ENCODE results near the gene PDGFD.

Gene PDGFD

DNA sequence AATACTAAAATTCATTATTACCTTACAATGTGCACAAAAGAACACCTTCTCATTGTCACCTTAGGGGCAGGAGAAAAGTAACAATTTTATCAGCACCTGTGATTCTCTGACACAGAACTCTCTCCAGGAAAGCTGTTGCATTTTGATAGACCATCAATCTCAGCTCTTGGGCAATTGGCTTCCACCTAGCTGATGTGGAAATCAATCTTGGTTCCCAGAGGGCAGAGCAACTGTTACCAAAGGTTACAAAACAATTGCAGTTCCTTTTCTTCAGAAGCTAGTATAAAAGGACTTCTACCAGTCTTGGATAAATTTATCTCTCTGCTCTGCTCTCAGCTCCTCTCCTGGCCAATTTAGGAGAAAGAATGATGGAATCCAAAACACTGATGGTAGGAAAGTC lies 285.3 kb downstream of the PDGFD start:
- no peak overlapping the region for H3K27ac ChIP-seq (ENCODE audit: insufficient read depth in 1 of 2, low read depth in 1 of 2, low read length in 2 of 2, poor library complexity in 1 of 2, severe bottlenecking in 2 of 2)
- DNase-seq = no peak
- no peaks in the 10 kb centered on the region for H3K9me3 ChIP-seq (ENCODE audit: control extremely low read depth in 1 of 5, control insufficient read depth in 4 of 5, insufficient read depth in 2 of 5, low read depth in 1 of 5, low read length in 4 of 5)
- no peaks in the 10 kb centered on the region for H3K27me3 ChIP-seq (replicated peaks in 2 of 5; ENCODE audit: control insufficient read depth in 4 of 5, insufficient read depth in 5 of 5, low read length in 4 of 5)
- POLR2A ChIA-PET = no interaction called here
- H3K36me3 ChIP-seq (ENCODE audit: control insufficient read depth in 4 of 4, insufficient read depth in 4 of 4, low read length in 3 of 4) = no peaks in the 10 kb centered on the region
- H3K4me1 ChIP-seq (ENCODE audit: control extremely low read depth in 1 of 4, control insufficient read depth in 4 of 4, insufficient read depth in 4 of 4, low read length in 3 of 4) = peaks cover 0 to 11% (median 2%) of the 10 kb centered on the region in 4 experiments
- no peak overlapping the region for H3K4me3 ChIP-seq (ENCODE audit: control insufficient read depth in 1 of 7, extremely low read depth in 1 of 7, insufficient read depth in 4 of 7, low read depth in 2 of 7, low read length in 6 of 7)
- CTCF ChIA-PET = interaction anchor here (0.8 kb wide), 1 partner anchor 17 kb away, joined by 3 read pairs; no protein-coding TSS in a partner anchor

DNA sequence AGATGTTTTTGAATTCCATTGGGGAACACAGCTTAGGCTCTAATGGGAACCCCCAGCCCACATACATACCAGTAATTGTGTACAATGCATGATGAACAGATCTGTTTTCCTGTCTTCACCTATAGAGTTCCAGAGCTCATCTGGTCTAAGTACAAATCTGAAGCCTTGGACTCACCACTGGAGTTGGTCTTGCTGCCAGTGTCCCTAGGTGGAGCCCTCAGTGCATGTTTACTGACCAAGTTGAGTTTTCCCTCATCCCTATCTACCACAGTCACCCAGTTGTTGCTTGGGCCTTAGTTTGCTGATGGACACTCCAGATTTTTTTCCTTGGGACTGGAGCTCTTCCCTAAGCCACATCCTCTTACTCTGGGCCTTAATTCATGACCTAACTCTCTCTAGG lies 286.7 kb downstream of the PDGFD start:
- Histone ChIP-seq H3K27me3 (replicated peaks in 2 of 5; ENCODE audit: control insufficient read depth in 4 of 5, insufficient read depth in 5 of 5, low read length in 4 of 5) (no peaks in the 10 kb centered on the region), H3K4me3 (ENCODE audit: control insufficient read depth in 1 of 7, extremely low read depth in 1 of 7, insufficient read depth in 4 of 7, low read depth in 2 of 7, low read length in 6 of 7) (no peak overlapping the region), H3K27ac (ENCODE audit: insufficient read depth in 1 of 2, low read depth in 1 of 2, low read length in 2 of 2, poor library complexity in 1 of 2, severe bottlenecking in 2 of 2) (no peak overlapping the region), H3K36me3 (ENCODE audit: control insufficient read depth in 4 of 4, insufficient read depth in 4 of 4, low read length in 3 of 4) (no peaks in the 10 kb centered on the region), H3K4me1 (ENCODE audit: control extremely low read depth in 1 of 4, control insufficient read depth in 4 of 4, insufficient read depth in 4 of 4, low read length in 3 of 4) (peaks cover 0 to 19% (median 2%) of the 10 kb centered on the region in 4 experiments), H3K9me3 (ENCODE audit: control extremely low read depth in 1 of 5, control insufficient read depth in 4 of 5, insufficient read depth in 2 of 5, low read depth in 1 of 5, low read length in 4 of 5) (no peaks in the 10 kb centered on the region)
- POLR2A ChIA-PET = no interaction called here
- DNase-seq = no peak
- CTCF ChIA-PET = no interaction called here

DNA sequence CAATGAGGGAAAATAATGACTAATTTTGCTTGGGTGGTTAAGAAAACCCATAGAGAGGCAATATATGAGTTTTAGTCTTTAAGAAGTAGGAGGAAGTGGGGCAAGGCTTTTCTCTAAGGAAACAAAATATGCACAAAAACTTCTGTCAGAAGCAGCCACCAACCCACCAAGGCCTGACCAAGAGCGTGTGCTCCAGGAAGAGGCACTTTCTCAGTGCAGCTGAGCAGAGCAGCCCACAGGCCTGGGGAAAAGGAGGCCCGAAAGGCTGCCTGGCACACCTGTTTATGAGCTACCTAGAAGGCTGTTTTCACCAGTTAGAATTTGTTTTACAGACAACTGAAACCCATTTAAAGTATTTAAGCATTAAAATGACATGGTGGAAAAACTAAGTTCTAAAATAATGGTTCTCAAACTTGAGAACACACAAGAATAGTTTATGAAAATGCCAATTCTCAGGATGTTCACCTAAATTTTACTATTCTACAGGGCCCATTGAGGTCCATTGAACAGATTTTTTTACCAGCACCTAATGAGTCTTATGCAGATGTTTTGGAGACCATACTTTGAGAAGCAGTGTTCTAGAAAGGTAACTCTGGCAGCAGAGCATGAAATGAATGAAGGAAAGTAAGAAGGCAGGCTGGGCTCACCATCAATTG lies 288.0 kb downstream of the PDGFD start:
- Histone ChIP-seq H3K4me1 (ENCODE audit: control extremely low read depth in 1 of 4, control insufficient read depth in 4 of 4, insufficient read depth in 4 of 4, low read length in 3 of 4) (peaks cover 0 to 31% (median 5%) of the 10 kb centered on the region in 4 experiments), H3K27me3 (replicated peaks in 2 of 5; ENCODE audit: control insufficient read depth in 4 of 5, insufficient read depth in 5 of 5, low read length in 4 of 5) (no peaks in the 10 kb centered on the region), H3K9me3 (ENCODE audit: control extremely low read depth in 1 of 5, control insufficient read depth in 4 of 5, insufficient read depth in 2 of 5, low read depth in 1 of 5, low read length in 4 of 5) (no peaks in the 10 kb centered on the region), H3K4me3 (ENCODE audit: control insufficient read depth in 1 of 7, extremely low read depth in 1 of 7, insufficient read depth in 4 of 7, low read depth in 2 of 7, low read length in 6 of 7) (no peak overlapping the region), H3K27ac (ENCODE audit: insufficient read depth in 1 of 2, low read depth in 1 of 2, low read length in 2 of 2, poor library complexity in 1 of 2, severe bottlenecking in 2 of 2) (no peak overlapping the region), H3K36me3 (ENCODE audit: control insufficient read depth in 4 of 4, insufficient read depth in 4 of 4, low read length in 3 of 4) (no peaks in the 10 kb centered on the region)
- CTCF ChIA-PET = no interaction called here
- DNase-seq = no peak
- 17% methylated on average over 1 of the region's 2 CpGs for WGBS (ENCODE audit: insufficient coverage)
- POLR2A ChIA-PET = no interaction called here

DNA sequence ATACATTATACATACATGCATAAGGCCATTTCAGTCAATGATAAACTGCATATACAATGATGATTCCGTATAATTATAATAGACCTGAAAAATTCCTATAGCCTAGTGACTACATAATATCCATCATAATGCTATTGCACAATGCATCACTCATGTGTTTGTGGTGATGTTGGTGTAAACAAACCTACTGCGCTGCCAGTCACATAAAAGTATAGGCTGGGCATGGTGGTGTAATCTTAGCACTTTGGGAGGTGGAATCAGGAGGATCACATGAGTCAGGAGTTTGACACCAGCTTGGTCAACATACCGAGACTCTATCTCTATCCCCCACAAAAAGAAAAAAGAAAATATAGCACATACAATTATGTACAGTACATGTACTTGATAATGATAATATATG lies 291.2 kb downstream of the PDGFD start:
- Histone ChIP-seq H3K4me1 (ENCODE audit: control extremely low read depth in 1 of 4, control insufficient read depth in 4 of 4, insufficient read depth in 4 of 4, low read length in 3 of 4) (peaks cover 0 to 44% (median 8%) of the 10 kb centered on the region in 4 experiments), H3K27me3 (replicated peaks in 2 of 5; ENCODE audit: control insufficient read depth in 4 of 5, insufficient read depth in 5 of 5, low read length in 4 of 5) (no peaks in the 10 kb centered on the region), H3K4me3 (ENCODE audit: control insufficient read depth in 1 of 7, extremely low read depth in 1 of 7, insufficient read depth in 4 of 7, low read depth in 2 of 7, low read length in 6 of 7) (no peak overlapping the region), H3K36me3 (ENCODE audit: control insufficient read depth in 4 of 4, insufficient read depth in 4 of 4, low read length in 3 of 4) (no peaks in the 10 kb centered on the region), H3K27ac (ENCODE audit: insufficient read depth in 1 of 2, low read depth in 1 of 2, low read length in 2 of 2, poor library complexity in 1 of 2, severe bottlenecking in 2 of 2) (no peak overlapping the region), H3K9me3 (ENCODE audit: control extremely low read depth in 1 of 5, control insufficient read depth in 4 of 5, insufficient read depth in 2 of 5, low read depth in 1 of 5, low read length in 4 of 5) (no peaks in the 10 kb centered on the region)
- no CpG with 5 or more reads among the region's 3 CpGs for WGBS (ENCODE audit: insufficient coverage)
- POLR2A ChIA-PET = no interaction called here
- DNase-seq = no peak
- CTCF ChIA-PET = no interaction called here

DNA sequence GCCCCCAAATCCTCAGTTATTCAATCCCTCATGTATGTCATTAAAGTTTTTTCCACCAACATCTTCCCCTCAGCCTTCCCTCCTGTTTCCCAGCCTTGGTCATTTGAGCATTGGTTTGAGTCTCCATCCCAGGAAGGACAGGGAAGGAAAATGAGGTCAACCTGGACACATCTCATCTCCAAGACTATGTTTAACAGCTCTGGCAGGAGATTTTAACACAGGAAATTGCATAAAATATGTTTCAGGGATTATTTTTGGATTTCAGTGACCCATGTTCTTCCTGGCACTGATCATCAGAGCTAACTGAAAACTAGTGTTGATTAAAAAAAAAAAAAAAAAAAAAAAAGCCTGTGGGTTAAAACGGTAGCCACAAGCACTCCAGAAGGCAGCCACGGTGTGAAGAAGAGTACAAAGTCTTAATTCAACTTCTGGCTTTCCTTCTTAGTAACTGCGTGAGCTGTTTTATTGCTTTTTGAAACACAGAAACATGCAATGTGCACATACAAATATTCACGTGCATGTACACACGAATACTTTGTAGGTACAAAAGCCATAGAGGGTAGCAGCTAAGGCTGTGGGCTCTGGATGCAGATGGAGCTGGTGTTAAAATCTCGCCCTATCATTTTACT lies 291.9 kb downstream of the PDGFD start:
- no peaks in the 10 kb centered on the region for H3K27me3 ChIP-seq (replicated peaks in 2 of 5; ENCODE audit: control insufficient read depth in 4 of 5, insufficient read depth in 5 of 5, low read length in 4 of 5)
- no peaks in the 10 kb centered on the region for H3K9me3 ChIP-seq (ENCODE audit: control extremely low read depth in 1 of 5, control insufficient read depth in 4 of 5, insufficient read depth in 2 of 5, low read depth in 1 of 5, low read length in 4 of 5)
- ChIA-PET CTCF (interaction anchor here (0.6 kb wide), 1 partner anchor 187 kb away, joined by 4 read pairs; no protein-coding TSS in a partner anchor), POLR2A (no interaction called here)
- H3K4me3 ChIP-seq (ENCODE audit: control insufficient read depth in 1 of 7, extremely low read depth in 1 of 7, insufficient read depth in 4 of 7, low read depth in 2 of 7, low read length in 6 of 7) = no peak overlapping the region
- no peak for DNase-seq
- WGBS (ENCODE audit: insufficient coverage) = 75% methylated on average over 4 of the region's 6 CpGs
- peaks cover 0 to 44% (median 8%) of the 10 kb centered on the region in 4 experiments for H3K4me1 ChIP-seq (ENCODE audit: control extremely low read depth in 1 of 4, control insufficient read depth in 4 of 4, insufficient read depth in 4 of 4, low read length in 3 of 4)
- no peaks in the 10 kb centered on the region for H3K36me3 ChIP-seq (ENCODE audit: control insufficient read depth in 4 of 4, insufficient read depth in 4 of 4, low read length in 3 of 4)
- no peak overlapping the region for H3K27ac ChIP-seq (ENCODE audit: insufficient read depth in 1 of 2, low read depth in 1 of 2, low read length in 2 of 2, poor library complexity in 1 of 2, severe bottlenecking in 2 of 2)

DNA sequence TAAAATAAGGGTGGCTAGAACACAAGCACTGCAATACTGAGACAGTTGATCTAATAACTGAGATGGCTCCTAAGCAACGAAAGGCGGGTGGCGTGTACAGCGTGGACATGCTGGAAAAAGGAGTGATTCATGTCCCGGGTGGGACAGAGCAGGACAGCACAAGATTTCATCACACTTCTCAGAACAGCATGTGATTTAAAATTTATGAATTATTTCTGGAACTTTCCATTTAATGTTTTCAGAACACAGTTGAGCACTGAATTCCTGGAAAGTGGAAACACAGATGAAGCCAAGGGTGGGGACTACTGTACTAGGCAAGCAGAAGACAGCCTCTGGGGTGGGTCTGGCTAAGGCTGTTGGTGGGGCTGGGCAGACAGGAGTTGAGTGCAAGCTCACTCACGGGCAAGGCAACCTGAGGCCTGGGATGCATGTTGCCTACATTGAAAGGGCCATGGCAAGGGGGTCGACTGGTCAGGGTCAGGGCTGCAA lies 293.1 kb downstream of the PDGFD start:
- WGBS (ENCODE audit: insufficient coverage) = 98% methylated on average over 6 of the region's 7 CpGs
- Histone ChIP-seq H3K4me1 (ENCODE audit: control extremely low read depth in 1 of 4, control insufficient read depth in 4 of 4, insufficient read depth in 4 of 4, low read length in 3 of 4) (peaks cover 0 to 36% (median 6%) of the 10 kb centered on the region in 4 experiments), H3K9me3 (ENCODE audit: control extremely low read depth in 1 of 5, control insufficient read depth in 4 of 5, insufficient read depth in 2 of 5, low read depth in 1 of 5, low read length in 4 of 5) (no peaks in the 10 kb centered on the region), H3K36me3 (ENCODE audit: control insufficient read depth in 4 of 4, insufficient read depth in 4 of 4, low read length in 3 of 4) (no peaks in the 10 kb centered on the region), H3K4me3 (ENCODE audit: control insufficient read depth in 1 of 7, extremely low read depth in 1 of 7, insufficient read depth in 4 of 7, low read depth in 2 of 7, low read length in 6 of 7) (no peak overlapping the region), H3K27ac (ENCODE audit: insufficient read depth in 1 of 2, low read depth in 1 of 2, low read length in 2 of 2, poor library complexity in 1 of 2, severe bottlenecking in 2 of 2) (no peak overlapping the region), H3K27me3 (replicated peaks in 2 of 5; ENCODE audit: control insufficient read depth in 4 of 5, insufficient read depth in 5 of 5, low read length in 4 of 5) (no peaks in the 10 kb centered on the region)
- ChIA-PET POLR2A (no interaction called here), CTCF (no interaction called here)
- DNase-seq = no peak

DNA sequence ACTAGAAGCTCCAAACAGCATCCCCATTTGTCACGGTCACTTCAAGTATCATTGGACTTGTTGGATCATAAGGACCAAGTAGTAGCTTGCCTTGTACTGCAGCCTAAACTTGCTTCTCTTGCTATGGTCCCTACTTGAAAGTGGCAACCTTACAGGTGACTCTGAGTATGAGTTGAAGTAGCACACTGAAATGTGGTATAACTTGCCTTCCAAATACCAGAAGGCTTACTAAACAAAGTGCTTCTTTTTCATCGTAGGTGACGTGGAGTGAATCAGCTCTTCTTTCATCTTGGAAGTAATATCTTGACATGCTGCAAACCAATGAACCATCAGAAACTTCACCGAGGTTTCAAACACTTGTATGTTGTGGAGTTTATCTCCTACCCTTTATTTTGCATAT lies 296.5 kb downstream of the PDGFD start:
- Histone ChIP-seq H3K36me3 (ENCODE audit: control insufficient read depth in 4 of 4, insufficient read depth in 4 of 4, low read length in 3 of 4) (no peaks in the 10 kb centered on the region), H3K27me3 (replicated peaks in 2 of 5; ENCODE audit: control insufficient read depth in 4 of 5, insufficient read depth in 5 of 5, low read length in 4 of 5) (no peaks in the 10 kb centered on the region), H3K9me3 (ENCODE audit: control extremely low read depth in 1 of 5, control insufficient read depth in 4 of 5, insufficient read depth in 2 of 5, low read depth in 1 of 5, low read length in 4 of 5) (no peaks in the 10 kb centered on the region), H3K27ac (ENCODE audit: insufficient read depth in 1 of 2, low read depth in 1 of 2, low read length in 2 of 2, poor library complexity in 1 of 2, severe bottlenecking in 2 of 2) (no peak overlapping the region), H3K4me1 (ENCODE audit: control extremely low read depth in 1 of 4, control insufficient read depth in 4 of 4, insufficient read depth in 4 of 4, low read length in 3 of 4) (peaks cover 0 to 28% (median 7%) of the 10 kb centered on the region in 4 experiments), H3K4me3 (ENCODE audit: control insufficient read depth in 1 of 7, extremely low read depth in 1 of 7, insufficient read depth in 4 of 7, low read depth in 2 of 7, low read length in 6 of 7) (no peak overlapping the region)
- ChIA-PET POLR2A (no interaction called here), CTCF (interaction anchor here (1.5 kb wide), 1 partner anchor 9 kb away, joined by 4 read pairs; no protein-coding TSS in a partner anchor)
- DNase-seq = no peak
- WGBS (ENCODE audit: insufficient coverage) = 100% methylated on average over 1 of the region's 4 CpGs

All from common myeloid progenitor, CD34-positive (primary cell).